Measurements from ENCODE around the gene SLC25A12.

The SLC25A12 gene

GRCh38 chr2:171883275-171883893, 10.7 kb downstream of the SLC25A12 start:
- no peaks in the 10 kb centered on the region for H3K4me1 ChIP-seq (ENCODE audit: insufficient read depth, insufficient read length)
- DNase-seq (ENCODE audit: low read depth, low spot score): no peak
- TF ChIP-seq ZNF274 (IDR thresholded peaks at IDR 0.05; ENCODE audit: low read depth, low read length): no peak
- no peak for TF ChIP-seq SUZ12 (IDR thresholded peaks at IDR 0.05; ENCODE audit: extremely low read depth, insufficient read depth, insufficient read length)
- TF ChIP-seq YY1 (IDR thresholded peaks at IDR 0.05; ENCODE audit: insufficient read depth, insufficient read length): no peak
- no peak overlapping the region for H3K9ac ChIP-seq (ENCODE audit: insufficient read length, low read depth)
- H3K36me3 ChIP-seq (ENCODE audit: insufficient read depth, insufficient read length, low read length): no peaks in the 10 kb centered on the region
- H3K9me3 ChIP-seq (ENCODE audit: insufficient read depth, low read length): no peaks in the 10 kb centered on the region
- H3K4me3 ChIP-seq (ENCODE audit: insufficient read length, low read depth): no peak overlapping the region
- no peaks in the 10 kb centered on the region for H3K27me3 ChIP-seq (ENCODE audit: insufficient read depth, insufficient read length)

DNA sequence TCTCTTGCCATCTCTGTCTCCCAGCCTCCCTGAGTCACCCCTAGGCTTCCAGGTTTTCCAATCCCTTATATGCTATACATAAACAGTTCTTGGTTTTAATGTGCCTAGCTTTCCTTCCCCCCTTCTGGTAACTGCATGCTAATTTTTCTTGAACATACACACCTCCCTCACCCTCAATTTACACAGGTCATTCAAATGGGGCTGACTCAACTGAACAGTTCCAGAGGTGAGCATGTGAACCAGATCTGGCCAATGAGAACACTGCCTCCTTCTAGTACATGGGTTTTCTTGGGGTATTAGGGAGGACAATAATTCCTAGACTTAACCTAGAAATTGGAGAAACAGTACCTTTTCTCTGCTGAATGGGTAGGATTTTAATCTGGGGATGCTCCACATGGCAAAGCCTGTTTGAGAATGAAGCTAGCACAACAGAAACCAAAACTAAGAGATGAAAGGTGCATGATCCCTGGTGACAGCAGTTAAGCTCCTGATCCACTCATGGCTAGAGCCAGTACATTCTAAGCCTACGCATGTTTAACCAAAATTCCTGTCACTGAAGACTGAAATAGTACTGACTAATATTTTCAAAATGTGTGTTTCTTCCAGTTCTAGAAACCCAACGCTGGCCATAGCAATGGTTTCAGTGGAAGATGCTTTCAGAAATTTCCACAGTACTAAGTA, 11.8 kb downstream of the SLC25A12 start:
- Histone ChIP-seq H3K9ac (ENCODE audit: insufficient read length, low read depth) (no peak overlapping the region), H3K9me3 (ENCODE audit: insufficient read depth, low read length) (no peaks in the 10 kb centered on the region), H3K4me3 (ENCODE audit: insufficient read length, low read depth) (no peak overlapping the region), H3K36me3 (ENCODE audit: insufficient read depth, insufficient read length, low read length) (no peaks in the 10 kb centered on the region), H3K4me1 (ENCODE audit: insufficient read depth, insufficient read length) (no peaks in the 10 kb centered on the region), H3K27me3 (ENCODE audit: insufficient read depth, insufficient read length) (no peaks in the 10 kb centered on the region)
- DNase-seq (ENCODE audit: low read depth, low spot score): no peak
- TF ChIP-seq SUZ12 (IDR thresholded peaks at IDR 0.05; ENCODE audit: extremely low read depth, insufficient read depth, insufficient read length): no peak
- TF ChIP-seq ZNF274 (IDR thresholded peaks at IDR 0.05; ENCODE audit: low read depth, low read length): no peak
- TF ChIP-seq YY1 (IDR thresholded peaks at IDR 0.05; ENCODE audit: insufficient read depth, insufficient read length): no peak

GRCh38 chr2:171880774-171881173, 13.3 kb downstream of the SLC25A12 start:
- Histone ChIP-seq H3K9ac (ENCODE audit: insufficient read length, low read depth) (no peak overlapping the region), H3K4me1 (ENCODE audit: insufficient read depth, insufficient read length) (no peaks in the 10 kb centered on the region), H3K27me3 (ENCODE audit: insufficient read depth, insufficient read length) (no peaks in the 10 kb centered on the region), H3K4me3 (ENCODE audit: insufficient read length, low read depth) (no peak overlapping the region), H3K9me3 (ENCODE audit: insufficient read depth, low read length) (no peaks in the 10 kb centered on the region), H3K36me3 (ENCODE audit: insufficient read depth, insufficient read length, low read length) (no peaks in the 10 kb centered on the region)
- TF ChIP-seq ZNF274 (IDR thresholded peaks at IDR 0.05; ENCODE audit: low read depth, low read length) (no peak), YY1 (IDR thresholded peaks at IDR 0.05; ENCODE audit: insufficient read depth, insufficient read length) (no peak), SUZ12 (IDR thresholded peaks at IDR 0.05; ENCODE audit: extremely low read depth, insufficient read depth, insufficient read length) (no peak)
- DNase-seq (ENCODE audit: low read depth, low spot score): no peak

DNA sequence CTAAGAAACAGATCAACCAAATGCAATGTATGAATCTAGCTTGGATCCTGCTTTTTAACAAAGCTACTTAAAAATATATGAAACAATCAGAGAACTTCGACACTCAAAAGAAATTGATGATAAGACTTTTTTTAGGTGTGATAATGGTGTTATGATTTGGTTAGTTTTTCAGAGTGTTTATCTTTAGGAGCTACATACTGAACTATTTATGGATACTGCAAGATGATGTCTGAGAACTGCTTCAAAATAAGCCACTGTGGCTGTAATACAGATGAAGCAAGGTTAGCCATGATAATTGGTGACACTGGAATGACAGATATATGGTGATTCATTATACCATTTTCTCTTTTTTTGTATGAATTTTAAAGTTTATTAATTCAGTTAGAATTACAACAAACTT, 14.2 kb downstream of the SLC25A12 start:
- TF ChIP-seq SUZ12 (IDR thresholded peaks at IDR 0.05; ENCODE audit: extremely low read depth, insufficient read depth, insufficient read length): no peak
- TF ChIP-seq YY1 (IDR thresholded peaks at IDR 0.05; ENCODE audit: insufficient read depth, insufficient read length): no peak
- no peak for TF ChIP-seq ZNF274 (IDR thresholded peaks at IDR 0.05; ENCODE audit: low read depth, low read length)
- no peak for DNase-seq (ENCODE audit: low read depth, low spot score)
- no peaks in the 10 kb centered on the region for H3K4me1 ChIP-seq (ENCODE audit: insufficient read depth, insufficient read length)

GRCh38 chr2:171878481-171878993, 15.5 kb downstream of the SLC25A12 start:
- no peak for DNase-seq (ENCODE audit: low read depth, low spot score)
- TF ChIP-seq YY1 (IDR thresholded peaks at IDR 0.05; ENCODE audit: insufficient read depth, insufficient read length) (no peak), SUZ12 (IDR thresholded peaks at IDR 0.05; ENCODE audit: extremely low read depth, insufficient read depth, insufficient read length) (no peak), ZNF274 (IDR thresholded peaks at IDR 0.05; ENCODE audit: low read depth, low read length) (no peak)
- Histone ChIP-seq H3K9ac (ENCODE audit: insufficient read length, low read depth) (no peak overlapping the region), H3K27me3 (ENCODE audit: insufficient read depth, insufficient read length) (no peaks in the 10 kb centered on the region), H3K36me3 (ENCODE audit: insufficient read depth, insufficient read length, low read length) (peaks cover 4% of the 10 kb centered on the region), H3K4me1 (ENCODE audit: insufficient read depth, insufficient read length) (no peaks in the 10 kb centered on the region), H3K9me3 (ENCODE audit: insufficient read depth, low read length) (peaks cover 5% of the 10 kb centered on the region; the same call in 1 of the 2 replicates), H3K4me3 (ENCODE audit: insufficient read length, low read depth) (no peak overlapping the region)

More for the DNA sequence above, 14.2 kb downstream of the SLC25A12 start:
- H3K36me3 ChIP-seq (ENCODE audit: insufficient read depth, insufficient read length, low read length): peaks cover 3% of the 10 kb centered on the region
- no peak overlapping the region for H3K9ac ChIP-seq (ENCODE audit: insufficient read length, low read depth)
- peaks cover 3% of the 10 kb centered on the region; the same call in 1 of the 2 replicates for H3K9me3 ChIP-seq (ENCODE audit: insufficient read depth, low read length)
- no peaks in the 10 kb centered on the region for H3K27me3 ChIP-seq (ENCODE audit: insufficient read depth, insufficient read length)
- H3K4me3 ChIP-seq (ENCODE audit: insufficient read length, low read depth): no peak overlapping the region

GRCh38 chr2:171874963-171875362, 19.1 kb downstream of the SLC25A12 start:
- Histone ChIP-seq H3K36me3 (ENCODE audit: insufficient read depth, insufficient read length, low read length) (peaks cover 4% of the 10 kb centered on the region), H3K4me1 (ENCODE audit: insufficient read depth, insufficient read length) (no peaks in the 10 kb centered on the region), H3K9me3 (ENCODE audit: insufficient read depth, low read length) (peaks cover 5% of the 10 kb centered on the region; the same call in 1 of the 2 replicates), H3K27me3 (ENCODE audit: insufficient read depth, insufficient read length) (no peaks in the 10 kb centered on the region), H3K4me3 (ENCODE audit: insufficient read length, low read depth) (no peak overlapping the region), H3K9ac (ENCODE audit: insufficient read length, low read depth) (no peak overlapping the region)
- TF ChIP-seq SUZ12 (IDR thresholded peaks at IDR 0.05; ENCODE audit: extremely low read depth, insufficient read depth, insufficient read length): no peak
- TF ChIP-seq ZNF274 (IDR thresholded peaks at IDR 0.05; ENCODE audit: low read depth, low read length): no peak
- TF ChIP-seq YY1 (IDR thresholded peaks at IDR 0.05; ENCODE audit: insufficient read depth, insufficient read length): no peak
- DNase-seq (ENCODE audit: low read depth, low spot score): no peak

DNA sequence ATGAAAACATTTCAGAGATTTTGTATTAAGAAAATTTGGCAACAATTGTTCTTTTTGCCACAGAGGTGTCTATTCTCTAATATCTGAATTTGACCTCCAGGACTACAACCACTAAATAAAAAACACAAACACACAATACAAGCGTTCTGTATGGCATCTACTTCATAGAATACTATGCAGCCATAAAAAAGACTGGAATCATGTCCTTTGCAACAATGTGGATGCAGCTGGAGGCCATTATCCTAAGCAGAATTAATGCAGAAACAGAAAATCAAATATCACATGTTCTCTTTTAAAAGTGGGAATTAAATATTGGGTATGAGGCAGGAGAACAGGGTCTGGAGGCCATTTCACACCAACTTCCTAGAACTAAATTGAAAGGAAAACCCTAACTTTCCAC, 19.5 kb downstream of the SLC25A12 start:
- Histone ChIP-seq H3K4me3 (ENCODE audit: insufficient read length, low read depth) (no peak overlapping the region), H3K9ac (ENCODE audit: insufficient read length, low read depth) (no peak overlapping the region), H3K9me3 (ENCODE audit: insufficient read depth, low read length) (peaks cover 5% of the 10 kb centered on the region; the same call in 1 of the 2 replicates), H3K36me3 (ENCODE audit: insufficient read depth, insufficient read length, low read length) (peaks cover 4% of the 10 kb centered on the region), H3K27me3 (ENCODE audit: insufficient read depth, insufficient read length) (no peaks in the 10 kb centered on the region), H3K4me1 (ENCODE audit: insufficient read depth, insufficient read length) (no peaks in the 10 kb centered on the region)
- TF ChIP-seq YY1 (IDR thresholded peaks at IDR 0.05; ENCODE audit: insufficient read depth, insufficient read length): no peak
- no peak for TF ChIP-seq ZNF274 (IDR thresholded peaks at IDR 0.05; ENCODE audit: low read depth, low read length)
- no peak for TF ChIP-seq SUZ12 (IDR thresholded peaks at IDR 0.05; ENCODE audit: extremely low read depth, insufficient read depth, insufficient read length)
- DNase-seq (ENCODE audit: low read depth, low spot score): no peak
